GM18499 (cell line): Measurements from ENCODE around the gene FGF3.
"Not testable (repeated sequence)": the region's sequence is repeated elsewhere in the genome, so short reads cannot be mapped to it uniquely, and the experiment has no call there.

Source experiments
- ATAC-seq: cut with Tn5 transposase; IDR thresholded peaks from one replicate; pipeline ENCODE4 v1.9.1; 2021; ENCODE audit warnings: moderate number of reproducible peaks; ENCODE audit not compliant: insufficient read depth, unreplicated experiment

FGF3 gene

DNA sequence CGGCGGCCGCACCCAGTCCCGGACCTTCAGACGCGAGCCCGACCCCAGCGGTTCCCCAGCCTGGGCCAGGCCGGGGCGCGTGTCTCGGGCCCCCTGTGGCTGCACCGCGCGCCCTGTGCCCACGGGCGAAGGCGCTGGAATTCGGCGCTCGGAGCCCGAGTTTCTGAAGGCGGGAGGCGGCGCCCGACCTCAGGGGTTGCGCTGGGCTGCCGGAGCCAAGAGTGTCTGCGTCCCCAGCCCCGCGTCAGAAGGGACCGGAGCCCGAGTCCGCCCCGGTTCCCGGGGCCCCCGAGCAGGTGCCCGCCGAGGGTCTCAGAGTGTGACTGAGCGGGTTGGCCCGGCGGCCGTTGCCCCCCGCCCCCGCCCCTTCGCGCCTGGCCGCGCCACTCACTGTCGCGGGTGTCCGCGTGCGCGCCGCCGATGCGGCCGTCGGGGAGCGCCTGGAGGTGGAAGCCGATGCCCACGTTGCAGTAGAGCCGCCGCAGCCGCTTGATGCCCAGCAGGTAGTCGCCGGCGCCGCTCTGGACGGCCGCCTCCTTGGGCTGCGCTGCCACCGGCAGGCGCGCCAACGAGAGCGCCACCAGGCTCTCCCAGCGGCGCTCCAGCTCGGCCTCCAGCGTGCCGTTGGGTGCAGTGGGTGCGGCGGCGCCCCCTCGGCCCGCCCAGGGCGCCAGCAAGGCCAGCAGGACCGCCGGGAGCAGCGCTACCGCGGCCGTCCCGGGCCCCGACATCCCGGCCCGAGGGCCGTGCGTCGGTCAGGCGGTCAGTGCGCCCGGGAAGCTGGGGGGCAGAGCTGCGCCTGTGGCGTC lies 44.7 kb downstream of the FGF3 start:
- ATAC-seq: no peak

DNA sequence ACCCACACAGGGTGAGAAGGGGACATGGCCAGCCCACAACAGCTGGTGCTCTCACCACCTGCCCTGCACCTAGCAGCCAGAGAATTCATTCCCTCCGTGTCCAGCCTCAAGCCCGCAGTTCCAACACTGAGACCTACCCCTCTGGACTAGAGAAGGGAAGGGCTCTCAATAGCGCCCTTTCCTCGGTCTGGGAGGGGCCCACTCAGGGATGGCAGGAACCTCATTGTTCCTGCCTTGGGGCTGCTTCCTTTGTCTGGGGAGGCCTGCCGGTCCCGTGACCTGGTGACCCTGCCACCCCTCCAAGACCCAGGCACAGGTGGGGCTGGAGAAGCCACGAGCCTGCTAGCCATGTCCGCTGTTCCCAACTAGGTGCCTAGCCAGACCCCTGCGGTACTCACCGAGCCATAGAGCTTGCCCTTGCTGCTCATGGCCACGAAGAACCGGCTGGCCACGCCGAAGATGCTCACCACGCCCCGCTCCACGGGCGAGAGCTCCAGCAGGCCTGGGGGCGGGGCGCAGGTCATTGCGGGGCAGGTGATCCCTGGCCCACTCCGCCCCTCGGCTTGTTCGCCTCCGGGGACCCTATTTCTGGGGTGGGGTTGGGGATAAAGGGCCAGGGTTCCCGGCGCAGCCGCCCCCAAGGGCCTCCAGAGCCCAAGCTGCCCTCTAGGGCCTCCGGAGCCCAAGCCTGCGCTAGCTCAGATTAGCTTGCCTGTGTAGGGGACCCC lies 45.4 kb downstream of the FGF3 start:
- no peak for ATAC-seq

DNA sequence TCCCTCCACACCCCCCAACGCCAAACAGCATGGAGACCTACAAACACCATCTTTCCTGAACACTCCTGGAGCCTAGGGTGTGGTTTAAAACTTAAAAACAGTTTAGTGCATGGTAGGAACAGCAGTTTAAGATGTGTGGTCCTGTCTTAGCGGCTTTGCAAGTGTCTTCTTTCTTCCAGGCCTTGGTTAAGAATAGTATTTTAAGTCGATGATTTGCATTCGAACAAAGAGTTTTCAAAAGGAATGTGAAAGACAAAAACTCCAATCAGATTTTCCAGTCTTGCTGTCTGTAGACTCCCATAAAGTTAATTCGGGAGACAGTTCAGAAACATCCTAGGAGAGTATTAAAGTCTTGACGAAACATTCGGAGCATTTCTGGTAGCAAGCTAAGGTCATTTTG lies 47.8 kb downstream of the FGF3 start:
- no peak for ATAC-seq

DNA sequence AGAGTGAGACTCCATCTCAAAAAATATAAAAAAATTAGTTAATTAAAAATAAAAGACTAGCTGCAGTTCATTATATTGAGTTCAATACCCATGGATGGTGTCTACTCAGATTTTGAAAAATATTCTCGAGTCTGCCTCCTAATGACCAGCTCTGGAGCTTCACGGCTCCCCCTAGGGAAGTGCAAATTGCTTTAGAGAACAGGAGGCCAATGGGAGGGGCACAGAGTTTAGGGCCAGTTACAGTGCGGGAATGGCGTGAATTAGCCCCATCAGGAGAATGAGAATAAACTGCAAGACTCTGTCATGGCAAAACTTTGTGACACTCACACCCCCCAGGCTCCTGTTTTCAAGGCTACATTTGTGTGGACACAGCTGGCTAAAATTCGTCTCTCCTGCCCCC lies 48.7 kb downstream of the FGF3 start:
- ATAC-seq: no peak

DNA sequence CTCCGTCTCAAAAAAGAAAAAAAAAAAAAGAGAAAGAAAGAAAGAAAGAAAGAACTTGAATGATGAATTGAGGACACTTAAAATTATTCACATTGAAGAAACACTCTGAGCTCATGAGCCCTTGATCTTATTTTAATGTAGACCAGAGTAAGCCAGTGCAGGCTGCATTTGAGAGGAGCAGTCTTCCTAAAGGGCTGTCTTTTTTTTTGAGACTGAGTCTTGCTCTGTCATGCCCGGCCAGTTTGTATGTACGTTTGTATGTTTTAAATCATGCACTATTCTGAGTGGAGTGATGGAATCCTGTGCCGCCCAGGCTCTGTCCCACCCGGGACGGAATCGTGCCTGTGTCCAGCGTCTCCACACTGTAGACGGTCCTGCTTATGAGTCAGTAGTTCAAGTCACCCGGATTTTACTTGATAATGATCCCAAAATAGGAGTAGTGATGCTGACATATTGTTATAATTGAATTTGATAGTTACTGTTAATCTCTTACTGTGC lies 53.7 kb downstream of the FGF3 start:
- ATAC-seq: no peak

DNA sequence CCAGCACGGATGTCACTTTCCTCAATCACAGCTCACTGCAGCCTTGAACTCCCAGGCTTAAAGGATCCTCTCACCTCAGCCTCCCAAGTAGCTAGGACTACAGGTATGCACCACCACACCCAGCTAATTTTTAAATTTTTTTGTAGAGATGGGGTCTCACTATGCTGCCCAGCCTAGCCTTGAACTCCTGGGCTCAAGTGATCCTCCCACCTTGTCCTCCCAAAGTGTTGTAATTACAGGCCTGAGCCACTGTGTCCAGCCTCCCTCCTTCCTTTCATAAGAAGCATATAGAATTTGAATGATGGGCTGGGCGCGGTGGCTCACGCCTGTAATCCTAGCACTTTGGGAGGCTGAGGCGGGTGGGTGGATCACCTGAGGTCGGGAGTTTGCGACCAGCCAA lies 54.3 kb downstream of the FGF3 start:
- ATAC-seq: not testable (repeated sequence)

DNA sequence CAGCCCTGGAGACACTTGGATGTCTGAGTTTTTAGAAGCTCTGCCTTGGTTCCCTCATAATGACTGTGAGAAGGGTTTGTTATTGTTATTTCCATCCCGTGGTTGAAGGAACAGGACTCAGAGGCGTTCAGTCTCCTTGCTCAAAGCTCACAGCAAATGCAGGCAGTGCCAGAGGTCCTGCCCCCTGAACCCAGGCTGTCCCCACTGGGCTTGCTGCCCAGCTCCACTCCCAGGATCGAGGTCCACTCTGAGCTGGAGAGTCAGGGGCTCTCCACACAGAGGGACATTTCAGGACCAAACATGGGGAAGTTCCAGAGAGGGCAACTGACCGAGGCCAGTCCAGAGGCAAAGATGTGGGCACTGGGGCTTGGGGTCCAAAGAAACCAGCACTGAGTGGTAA lies 58.9 kb downstream of the FGF3 start:
- no peak for ATAC-seq
